ENCODE data around the gene TRAF2. TPM values are rescaled to one million over a fixed set of nuclear protein-coding genes. Genes with fewer than 3 reads are reported as not detected.

Gene TRAF2
- total and polyA plus RNA-seq, 2 of the 8 experiments (the other 6 are each of a cell fraction or from before 2014, with no cell fraction given): 26.9 to 50.2 TPM

DNA sequence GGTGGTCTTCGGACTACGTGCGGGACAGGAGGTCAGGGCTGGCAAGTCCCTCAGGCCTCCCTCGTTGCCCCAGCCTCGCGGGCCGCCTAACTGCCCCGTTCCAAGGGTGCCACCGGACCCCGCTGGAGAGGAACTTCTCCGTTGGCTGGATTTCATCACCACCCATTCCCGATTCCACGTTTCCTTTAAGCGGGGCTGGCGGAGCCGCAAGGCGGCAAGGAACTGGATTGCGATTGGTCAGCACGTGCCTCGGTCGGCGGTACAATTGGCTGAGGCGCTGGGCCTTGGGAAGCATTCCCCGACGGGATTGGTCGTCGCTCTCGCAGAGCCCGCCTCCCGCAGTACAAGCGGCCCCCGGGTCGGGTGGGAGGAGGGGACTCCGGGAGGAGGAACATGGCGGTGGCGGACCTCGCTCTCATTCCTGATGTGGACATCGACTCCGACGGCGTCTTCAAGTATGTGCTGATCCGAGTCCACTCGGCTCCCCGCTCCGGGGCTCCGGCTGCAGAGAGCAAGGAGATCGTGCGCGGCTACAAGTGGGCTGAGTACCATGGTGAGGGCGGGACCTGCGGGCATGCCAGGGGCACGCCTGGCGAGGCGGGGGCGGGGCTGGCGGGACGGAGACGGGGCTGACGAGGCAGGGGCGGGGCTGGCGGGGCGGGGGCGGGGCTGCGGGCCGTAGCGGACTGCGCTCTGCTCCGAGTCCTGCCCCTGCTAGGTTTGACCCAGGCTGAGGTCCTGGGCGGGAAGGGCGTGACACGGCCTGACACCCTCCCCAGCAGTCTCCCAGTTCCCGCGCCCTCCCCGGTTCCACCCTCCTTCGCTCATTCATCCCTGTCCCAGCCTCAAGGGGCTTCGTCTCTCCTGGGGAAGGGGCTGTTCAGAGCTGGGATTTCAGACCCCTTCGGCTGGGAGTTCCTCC, 37.0 kb upstream of the TRAF2 start, which contains the start of gene PHPT1 (continued):
- TF ChIP-seq GABPA (IDR thresholded peaks at IDR 0.05; ENCODE audit: borderline replicate concordance, insufficient read depth, low read length): peak; percentile 64; the same call in 1 of the 2 replicates
- TF ChIP-seq TAF7 (optimal IDR thresholded peaks at IDR 0.05; ENCODE audit: borderline replicate concordance, low read depth, low read length): peak; percentile 51
- peak in 1 of 2 experiments; percentile 99; a peak in 2 of 3 replicates for TF ChIP-seq POLR2A (IDR thresholded peaks at IDR 0.05; ENCODE audit: control extremely low read depth in 1 of 2, low read depth in 2 of 2, low read length in 2 of 2)
- TF ChIP-seq RNF2 (IDR thresholded peaks at IDR 0.05; ENCODE audit: borderline replicate concordance, low read depth, low read length, missing control alignments, poor library complexity, severe bottlenecking): no peak
- TF ChIP-seq TCF12 (IDR thresholded peaks at IDR 0.05; ENCODE audit: low read depth, low read length): no peak
- peak; percentile 88 for TF ChIP-seq YY1 (IDR thresholded peaks at IDR 0.05; ENCODE audit: low read depth, low read length)
- peak; percentile 99 for TF ChIP-seq SP1 (IDR thresholded peaks at IDR 0.05; ENCODE audit: low read depth, low read length)
- TF ChIP-seq RXRA (IDR thresholded peaks at IDR 0.05; ENCODE audit: insufficient read depth, low read depth, low read length): no peak
- TF ChIP-seq SRF (IDR thresholded peaks at IDR 0.05; ENCODE audit: low read depth, low read length): no peak
- no peak for TF ChIP-seq GTF2F1 (IDR thresholded peaks at IDR 0.05; ENCODE audit: borderline replicate concordance, low read depth, low read length)
- no peak for TF ChIP-seq RFX5 (IDR thresholded peaks at IDR 0.05; ENCODE audit: borderline replicate concordance, low read depth, low read length)
- no peak for TF ChIP-seq EZH2 (IDR thresholded peaks at IDR 0.05; ENCODE audit: low read depth, low read length, severe bottlenecking)
- TF ChIP-seq SIRT6 (IDR thresholded peaks at IDR 0.05; ENCODE audit: low read length): no peak
- no peak for TF ChIP-seq POU5F1 (IDR thresholded peaks at IDR 0.05; ENCODE audit: low read depth, low read length)
- TF ChIP-seq CHD1 (IDR thresholded peaks at IDR 0.05; ENCODE audit: low read depth, low read length): no peak
- TF ChIP-seq, protein P1, sequence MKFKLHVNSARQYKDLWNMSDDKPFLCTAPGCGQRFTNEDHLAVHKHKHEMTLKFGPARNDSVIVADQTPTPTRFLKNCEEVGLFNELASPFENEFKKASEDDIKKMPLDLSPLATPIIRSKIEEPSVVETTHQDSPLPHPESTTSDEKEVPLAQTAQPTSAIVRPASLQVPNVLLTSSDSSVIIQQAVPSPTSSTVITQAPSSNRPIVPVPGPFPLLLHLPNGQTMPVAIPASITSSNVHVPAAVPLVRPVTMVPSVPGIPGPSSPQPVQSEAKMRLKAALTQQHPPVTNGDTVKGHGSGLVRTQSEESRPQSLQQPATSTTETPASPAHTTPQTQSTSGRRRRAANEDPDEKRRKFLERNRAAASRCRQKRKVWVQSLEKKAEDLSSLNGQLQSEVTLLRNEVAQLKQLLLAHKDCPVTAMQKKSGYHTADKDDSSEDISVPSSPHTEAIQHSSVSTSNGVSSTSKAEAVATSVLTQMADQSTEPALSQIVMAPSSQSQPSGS (IDR thresholded peaks at IDR 0.05; ENCODE audit: low read length): no peak
- peak; percentile 55 for TF ChIP-seq ASH2L (IDR thresholded peaks at IDR 0.05; ENCODE audit: low read length)
- TF ChIP-seq BCL11A (IDR thresholded peaks at IDR 0.05; ENCODE audit: low read depth in 2 of 2, low read length in 2 of 2): no peak
- peak; percentile 94 for TF ChIP-seq POLR2AphosphoS5 (IDR thresholded peaks at IDR 0.05; ENCODE audit: low read depth, low read length)
- peak; percentile 80 for TF ChIP-seq TBP (IDR thresholded peaks at IDR 0.05; ENCODE audit: low read depth, low read length)

Data from H1 (cell line).